ENCODE data around the gene TSHZ3.

Gene TSHZ3

GRCh38 chr19:31330237-31330636 lies 19.0 kb downstream of the TSHZ3 start:
- ChIA-PET POLR2A (interaction anchor here (0.7 kb wide), 1 partner anchor 9 kb away, joined by 3 read pairs; no protein-coding TSS in a partner anchor), CTCF (interaction anchor here (0.6 kb wide), 1 partner anchor 420 kb away, joined by 3 read pairs; no protein-coding TSS in a partner anchor)
- TF ChIP-seq ZNF384 (IDR thresholded peaks at IDR 0.05) (no peak), ARNT (IDR thresholded peaks at IDR 0.05) (no peak), SUZ12 (IDR thresholded peaks at IDR 0.05) (no peak), FOXA1 (IDR thresholded peaks at IDR 0.05) (no peak), SP1 (IDR thresholded peaks at IDR 0.05) (no peak), ELF4 (IDR thresholded peaks at IDR 0.05) (no peak), TARDBP (IDR thresholded peaks at IDR 0.05) (no peak), CTBP1 (IDR thresholded peaks at IDR 0.05; ENCODE audit: borderline replicate concordance) (no peak), PKNOX1 (IDR thresholded peaks at IDR 0.05) (no peak), NFRKB (IDR thresholded peaks at IDR 0.05) (no peak), FOXK2 (IDR thresholded peaks at IDR 0.05) (no peak), FOXM1 (IDR thresholded peaks at IDR 0.05; ENCODE audit: borderline replicate concordance) (no peak), HDGF (IDR thresholded peaks at IDR 0.05; ENCODE audit: borderline replicate concordance) (no peak), BHLHE40 (IDR thresholded peaks at IDR 0.05; ENCODE audit: borderline replicate concordance) (no peak), L3MBTL2 (conservative IDR thresholded peaks at IDR 0.05) (no peak)
- no peak for DNase-seq (ENCODE audit: extremely low spot score)

GRCh38 chr19:31329819-31330218 lies 19.4 kb downstream of the TSHZ3 start:
- ChIA-PET CTCF (interaction anchor here (0.6 kb wide), 1 partner anchor 420 kb away, joined by 3 read pairs; no protein-coding TSS in a partner anchor), POLR2A (interaction anchor here (0.7 kb wide), 1 partner anchor 9 kb away, joined by 3 read pairs; no protein-coding TSS in a partner anchor)
- TF ChIP-seq ZNF384 (IDR thresholded peaks at IDR 0.05) (no peak), BHLHE40 (IDR thresholded peaks at IDR 0.05; ENCODE audit: borderline replicate concordance) (no peak), TARDBP (IDR thresholded peaks at IDR 0.05) (no peak), PKNOX1 (IDR thresholded peaks at IDR 0.05) (no peak), FOXK2 (IDR thresholded peaks at IDR 0.05) (no peak)
- DNase-seq (ENCODE audit: extremely low spot score), result no peak

GRCh38 chr19:31328238-31328637 lies 21.0 kb downstream of the TSHZ3 start:
- no peak for TF ChIP-seq TARDBP (IDR thresholded peaks at IDR 0.05)
- no peak for TF ChIP-seq HDGF (IDR thresholded peaks at IDR 0.05; ENCODE audit: borderline replicate concordance)
- TF ChIP-seq FOXM1 (IDR thresholded peaks at IDR 0.05; ENCODE audit: borderline replicate concordance), result no peak
- TF ChIP-seq L3MBTL2 (conservative IDR thresholded peaks at IDR 0.05), result no peak
- no peak for TF ChIP-seq FOXK2 (IDR thresholded peaks at IDR 0.05)
- no peak for TF ChIP-seq NFRKB (IDR thresholded peaks at IDR 0.05)
- TF ChIP-seq BHLHE40 (IDR thresholded peaks at IDR 0.05; ENCODE audit: borderline replicate concordance), result no peak
- no peak for TF ChIP-seq CTBP1 (IDR thresholded peaks at IDR 0.05; ENCODE audit: borderline replicate concordance)
- no peak for TF ChIP-seq LEF1 (IDR thresholded peaks at IDR 0.05; ENCODE audit: borderline replicate concordance)
- no peak for TF ChIP-seq FOXA1 (IDR thresholded peaks at IDR 0.05)
- no peak for TF ChIP-seq SP1 (IDR thresholded peaks at IDR 0.05)
- TF ChIP-seq ARNT (IDR thresholded peaks at IDR 0.05), result no peak
- TF ChIP-seq PKNOX1 (IDR thresholded peaks at IDR 0.05), result no peak
- no peak for TF ChIP-seq ZNF384 (IDR thresholded peaks at IDR 0.05)
- no peak for DNase-seq (ENCODE audit: extremely low spot score)
- ChIA-PET POLR2A (no interaction called here), CTCF (interaction anchor here (0.8 to 1.7 kb wide), 2 partner anchors 10 to 11 kb away, joined by 3 to 4 read pairs; no protein-coding TSS in a partner anchor)

- no peak for DNase-seq (ENCODE audit: extremely low spot score)
- ChIA-PET CTCF (no interaction called here), POLR2A (no interaction called here)
- TF ChIP-seq ARNT (IDR thresholded peaks at IDR 0.05) (no peak), PKNOX1 (IDR thresholded peaks at IDR 0.05) (no peak), CTBP1 (IDR thresholded peaks at IDR 0.05; ENCODE audit: borderline replicate concordance) (no peak), LEF1 (IDR thresholded peaks at IDR 0.05; ENCODE audit: borderline replicate concordance) (no peak), HDGF (IDR thresholded peaks at IDR 0.05; ENCODE audit: borderline replicate concordance) (no peak), ELF4 (IDR thresholded peaks at IDR 0.05) (no peak), FOXK2 (IDR thresholded peaks at IDR 0.05) (no peak), ZNF384 (IDR thresholded peaks at IDR 0.05) (no peak), FOXM1 (IDR thresholded peaks at IDR 0.05; ENCODE audit: borderline replicate concordance) (no peak), FOXA1 (IDR thresholded peaks at IDR 0.05) (no peak), NFRKB (IDR thresholded peaks at IDR 0.05) (no peak)
Observed at GRCh38 chr19:31326329-31327028, 22.8 kb downstream of the TSHZ3 start.

GRCh38 chr19:31325342-31325741 lies 23.9 kb downstream of the TSHZ3 start:
- POLR2A ChIA-PET, result no interaction called here
- TF ChIP-seq L3MBTL2 (conservative IDR thresholded peaks at IDR 0.05) (no peak), HDGF (IDR thresholded peaks at IDR 0.05; ENCODE audit: borderline replicate concordance) (no peak), BHLHE40 (IDR thresholded peaks at IDR 0.05; ENCODE audit: borderline replicate concordance) (no peak), PKNOX1 (IDR thresholded peaks at IDR 0.05) (no peak), ELF4 (IDR thresholded peaks at IDR 0.05) (no peak), FOXA1 (IDR thresholded peaks at IDR 0.05) (no peak), FOXK2 (IDR thresholded peaks at IDR 0.05) (no peak), NFRKB (IDR thresholded peaks at IDR 0.05) (no peak), SP1 (IDR thresholded peaks at IDR 0.05) (no peak), ARNT (IDR thresholded peaks at IDR 0.05) (no peak), CTBP1 (IDR thresholded peaks at IDR 0.05; ENCODE audit: borderline replicate concordance) (no peak), FOXM1 (IDR thresholded peaks at IDR 0.05; ENCODE audit: borderline replicate concordance) (no peak), TARDBP (IDR thresholded peaks at IDR 0.05) (no peak), ZNF384 (IDR thresholded peaks at IDR 0.05) (no peak), SUZ12 (IDR thresholded peaks at IDR 0.05) (no peak), LEF1 (IDR thresholded peaks at IDR 0.05; ENCODE audit: borderline replicate concordance) (no peak)
- CTCF ChIA-PET, result no interaction called here

More at GRCh38 chr19:31325342-31325741, 23.9 kb downstream of the TSHZ3 start:
- DNase-seq (ENCODE audit: extremely low spot score), result no peak

All from HEK293T (cell line).